Subcutaneous adipose tissue (tissue), 4 donors: Measurements from ENCODE around the gene CROCC2. TPM values are rescaled to one million over a fixed set of nuclear protein-coding genes. Genes with fewer than 3 reads are reported as not detected.

ENCODE experiments used
- CTCF ChIP-seq: fragments of 450-650 bp; IDR thresholded peaks from one replicate; pipeline ENCODE4 v1.5.1; 2016; ENCODE audit warnings: low read depth, mild to moderate bottlenecking, control low read depth, antibody characterized with exemption, moderate library complexity
- total RNA-seq, 4 donors: library from RNA; depleted of rRNA; stranded (reverse); fragments of >200 nt; gene quantifications; one replicate each; pipeline ENCODE4 v1.1.0, GENCODE V29; 2016

The CROCC2 gene
- total RNA-seq, 4 donors from 2014 or later = not detected

- TF ChIP-seq CTCF = no peak
Measured at GRCh38 chr2:240993446-240994170, 87.5 kb downstream of the CROCC2 start.

GRCh38 chr2:240994171-240994896, 88.2 kb downstream of the CROCC2 start:
- TF ChIP-seq CTCF = no peak

- TF ChIP-seq CTCF = no peak
Measured at GRCh38 chr2:240995041-240996021, 89.2 kb downstream of the CROCC2 start.

GRCh38 chr2:240996161-240996833, 90.2 kb downstream of the CROCC2 start:
- no peak for TF ChIP-seq CTCF

GRCh38 chr2:240996834-240997140, 90.7 kb downstream of the CROCC2 start:
- TF ChIP-seq CTCF = no peak

- TF ChIP-seq CTCF = no peak
Measured at GRCh38 chr2:240997141-240997855, 91.2 kb downstream of the CROCC2 start.
